Right atrium auricular region (tissue), 2 donors: ENCODE measurements around the gene EIF2B2. TPM values are rescaled to one million over a fixed set of nuclear protein-coding genes. Genes with fewer than 3 reads are reported as not detected.

Experiments used
- DNase-seq: peaks from one replicate; pipeline ENCODE4 v3.0.0-alpha.2; 2019; ENCODE audit warnings: low spot score
- H3K27ac ChIP-seq, 2 donors: fragments of 200-600 bp; sonication (generic); 1 replicate in 1 of 2; 2 replicates in 1 of 2; pipeline ENCODE4 v1.5.1; 2016 to 2019
- H3K27me3 ChIP-seq, 2 donors: fragments of 200-600 bp; sonication (generic); one replicate each; pipeline versions ENCODE4 v1.5.1 to v1.6.0; 2017 to 2019
- H3K36me3 ChIP-seq: fragments of 200-600 bp; sonication (generic); one replicate; pipeline ENCODE4 v1.5.1; 2016
- H3K4me1 ChIP-seq, 2 donors: fragments of 200-600 bp; sonication (generic); one replicate each; pipeline versions ENCODE4 v1.5.1 to v1.6.0; 2017 to 2019
- H3K4me3 ChIP-seq, 2 donors: fragments of 200-600 bp; sonication (generic); 1 replicate in 1 of 2; 2 replicates in 1 of 2; pipeline ENCODE4 v1.5.1; 2017 to 2019; ENCODE audit warnings: mild to moderate bottlenecking in 1 of 2, moderate library complexity in 1 of 2
- H3K9me3 ChIP-seq, 2 donors: fragments of 200-600 bp; sonication (generic); one replicate each; pipeline ENCODE4 v1.5.1; 2019
- CTCF ChIP-seq, 2 donors: fragments of 200-600 bp; sonication (generic); IDR thresholded peaks; one replicate each; pipeline ENCODE4 v1.5.1; 2019; ENCODE audit warnings: antibody characterized with exemption in 2 of 2
- total RNA-seq, 2 donors: library from RNA; depleted of rRNA; stranded (reverse); fragments of >200 nt; gene quantifications; one replicate each; pipeline ENCODE4 v1.1.0, GENCODE V29; 2016

The EIF2B2 gene
- total RNA-seq, 2 donors from 2014 or later: 26.1 to 35.3 TPM

GRCh38 chr14:74981833-74982232 is 20.9 kb upstream of the EIF2B2 start:
- H3K27ac ChIP-seq: peak overlapping the region in 1 of 2 donors; percentile 35
- H3K4me3 ChIP-seq: no peak overlapping the region

GRCh38 chr14:74982661-74983060 is 20.1 kb upstream of the EIF2B2 start:
- no peak for DNase-seq
- Histone ChIP-seq H3K27me3 (no peaks in the 10 kb centered on the region), H3K9me3 (no peaks in the 10 kb centered on the region), H3K36me3 (no peaks in the 10 kb centered on the region), H3K27ac (no peak overlapping the region), H3K4me1 (peaks cover 0 to 14% of the 10 kb centered on the region in 2 donors), H3K4me3 (no peak overlapping the region)
- TF ChIP-seq CTCF (IDR thresholded peaks at IDR 0.05): no peak

More at GRCh38 chr14:74981833-74982232, 20.9 kb upstream of the EIF2B2 start:
- H3K36me3 ChIP-seq: no peaks in the 10 kb centered on the region
- peaks cover 0 to 14% of the 10 kb centered on the region in 2 donors for H3K4me1 ChIP-seq
- H3K27me3 ChIP-seq: no peaks in the 10 kb centered on the region
- no peak for DNase-seq
- H3K9me3 ChIP-seq: no peaks in the 10 kb centered on the region
- no peak for TF ChIP-seq CTCF (IDR thresholded peaks at IDR 0.05)

- Histone ChIP-seq H3K36me3 (no peaks in the 10 kb centered on the region), H3K4me1 (peaks cover 0 to 14% of the 10 kb centered on the region in 2 donors), H3K4me3 (no peak overlapping the region), H3K27ac (no peak overlapping the region), H3K27me3 (no peaks in the 10 kb centered on the region), H3K9me3 (no peaks in the 10 kb centered on the region)
- no peak for DNase-seq
- no peak for TF ChIP-seq CTCF (IDR thresholded peaks at IDR 0.05)
These were observed 19.4 kb upstream of the EIF2B2 start for GRCh38 chr14:74983343-74983742.

DNA sequence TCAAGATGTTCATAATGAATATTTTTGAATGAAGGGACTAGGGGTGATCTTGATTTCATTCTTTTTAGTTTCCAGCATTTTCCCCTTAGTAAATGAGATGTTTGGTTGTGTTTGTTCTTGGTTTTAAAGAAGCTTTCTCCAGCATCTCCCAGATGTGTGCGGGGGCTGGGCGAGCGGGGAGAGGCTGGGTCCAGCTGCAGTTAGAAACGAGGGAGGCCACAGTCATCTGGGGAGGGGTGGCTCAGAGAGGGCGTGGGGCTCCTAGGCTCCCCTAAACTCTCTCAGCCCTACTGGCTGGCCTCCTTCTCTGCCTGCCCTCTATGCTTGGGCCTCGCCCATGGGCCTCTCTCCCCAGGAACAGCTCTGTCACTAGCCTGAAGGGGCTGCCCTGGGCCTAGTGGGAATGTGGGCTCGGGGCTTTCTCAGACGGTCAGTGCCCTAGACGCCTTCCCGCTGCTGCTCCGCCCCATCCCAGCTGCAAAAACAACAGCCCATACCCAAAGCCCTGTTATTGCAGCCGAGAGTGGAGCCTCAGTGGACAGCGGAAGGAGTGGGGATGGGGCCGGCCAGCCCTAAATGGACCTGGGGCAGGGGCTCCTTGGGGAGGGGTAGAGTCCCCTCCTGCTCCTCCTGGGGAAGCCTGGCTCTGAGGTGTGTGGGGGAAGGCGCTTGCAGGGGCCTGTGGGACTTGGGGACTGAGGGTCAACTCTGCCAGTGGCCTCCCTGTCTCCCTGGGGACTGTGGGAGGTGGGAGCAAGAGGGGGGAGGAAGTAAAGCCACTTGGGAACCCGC is 18.3 kb upstream of the EIF2B2 start:
- H3K9me3 ChIP-seq: no peaks in the 10 kb centered on the region
- H3K4me3 ChIP-seq: no peak overlapping the region
- H3K27ac ChIP-seq: no peak overlapping the region
- peaks cover 0 to 10% of the 10 kb centered on the region in 2 donors for H3K4me1 ChIP-seq
- no peak for TF ChIP-seq CTCF (IDR thresholded peaks at IDR 0.05)
- H3K27me3 ChIP-seq: no peaks in the 10 kb centered on the region
- DNase-seq: no peak
- H3K36me3 ChIP-seq: no peaks in the 10 kb centered on the region

DNA sequence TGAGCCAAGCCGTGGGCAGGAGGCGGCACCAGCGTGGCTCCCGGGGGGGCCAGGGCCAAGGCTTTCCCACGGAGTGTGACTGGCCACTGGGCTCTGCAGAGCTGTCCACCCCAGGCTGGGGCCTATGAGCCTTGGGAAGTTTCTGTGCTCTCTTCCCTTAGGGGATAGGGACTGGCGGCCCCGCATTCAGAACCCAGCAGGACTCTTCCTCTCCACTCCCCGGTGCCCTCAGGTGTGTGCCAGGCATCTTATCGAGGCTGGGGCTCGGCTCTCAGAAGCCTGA is 17.8 kb upstream of the EIF2B2 start:
- Histone ChIP-seq H3K36me3 (no peaks in the 10 kb centered on the region), H3K4me3 (no peak overlapping the region), H3K9me3 (no peaks in the 10 kb centered on the region), H3K27me3 (no peaks in the 10 kb centered on the region), H3K4me1 (peaks cover 0 to 10% of the 10 kb centered on the region in 2 donors), H3K27ac (no peak overlapping the region)
- DNase-seq: no peak
- TF ChIP-seq CTCF (IDR thresholded peaks at IDR 0.05): no peak

GRCh38 chr14:74985806-74986205 is 16.9 kb upstream of the EIF2B2 start:
- Histone ChIP-seq H3K4me1 (peaks cover 0 to 9% of the 10 kb centered on the region in 2 donors), H3K4me3 (no peak overlapping the region), H3K9me3 (no peaks in the 10 kb centered on the region), H3K36me3 (no peaks in the 10 kb centered on the region), H3K27me3 (no peaks in the 10 kb centered on the region), H3K27ac (no peak overlapping the region)
- TF ChIP-seq CTCF (IDR thresholded peaks at IDR 0.05): no peak
- no peak for DNase-seq
